Breast epithelium (tissue), 4 donors: ENCODE data around the gene IFT27. TPM values are rescaled to one million over a fixed set of nuclear protein-coding genes. Genes with fewer than 3 reads are reported as not detected.

Experiments
- DNase-seq, 2 donors: peaks; one replicate each; pipeline ENCODE4 v3.0.0-alpha.2; 2019; ENCODE audit warnings: low spot score in 2 of 2
- H3K27ac ChIP-seq, 2 donors: fragments of 200-600 bp; sonication (generic) in 1 of 2; one replicate each; pipeline ENCODE4 v1.5.1; 2016 to 2019; ENCODE audit warnings: mild to moderate bottlenecking in 1 of 2
- H3K27me3 ChIP-seq, 2 donors: fragments of 200-600 bp; sonication (generic) in 1 of 2; one replicate each; pipeline versions ENCODE4 v1.5.1 to v1.6.0; 2017 to 2019; ENCODE audit warnings: control low read depth in 1 of 2, mild to moderate bottlenecking in 1 of 2
- H3K36me3 ChIP-seq: fragments of 200-600 bp; one replicate; pipeline ENCODE4 v1.5.1; 2019
- H3K4me1 ChIP-seq, 2 donors: fragments of 200-600 bp; sonication (generic); one replicate each; pipeline ENCODE4 v1.5.1; 2016 to 2019; ENCODE audit warnings: control low read depth in 1 of 2
- H3K4me3 ChIP-seq, 3 donors: fragments of 200-600 bp; sonication (generic); 1 replicate in 2 of 3; 2 replicates in 1 of 3; pipeline ENCODE4 v1.5.1; 2016 to 2019; ENCODE audit warnings: mild to moderate bottlenecking in 3 of 3, moderate library complexity in 2 of 3
- H3K9me3 ChIP-seq, 2 donors: fragments of 200-600 bp; sonication (generic) in 1 of 2; one replicate each; pipeline ENCODE4 v1.5.1; 2016 to 2019; ENCODE audit warnings: control low read depth in 1 of 2
- CTCF ChIP-seq, 3 donors: fragments of 450-650 bp; IDR thresholded peaks; one replicate each; pipeline ENCODE4 v1.5.1; 2016 to 2017; ENCODE audit warnings: antibody characterized with exemption in 3 of 3, mild to moderate bottlenecking in 3 of 3, moderate library complexity in 3 of 3
- POLR2A ChIP-seq: fragments of 450-650 bp; IDR thresholded peaks from one replicate; pipeline ENCODE4 v1.6.1; 2016; ENCODE audit warnings: antibody characterized with exemption, mild to moderate bottlenecking, moderate library complexity
- POLR2AphosphoS5 ChIP-seq, 3 donors: sonication (generic); formaldehyde crosslinking; IDR thresholded peaks; one replicate each; pipeline ENCODE4 v1.6.1; 2017; ENCODE audit warnings: antibody characterized with exemption in 3 of 3
- intact Hi-C: fragments of 100-400 bp; cut with DNase I; formaldehyde crosslinking; loops from one replicate; pipeline ENCODE4 v1.15.1; 2023; ENCODE audit warnings: low total_unique reads
- total RNA-seq, 3 donors: library from RNA; depleted of rRNA; stranded (reverse); fragments of >200 nt; gene quantifications; one replicate each; pipeline ENCODE4 v1.1.0, GENCODE V29; 2016

IFT27 gene
- total RNA-seq, 3 donors from 2014 or later, result 19.0 to 23.7 (median 20.6) TPM

- Histone ChIP-seq H3K27ac (no peak overlapping the region), H3K27me3 (no peaks in the 10 kb centered on the region), H3K4me1 (no peaks in the 10 kb centered on the region), H3K9me3 (no peaks in the 10 kb centered on the region), H3K4me3 (no peak overlapping the region), H3K36me3 (no peaks in the 10 kb centered on the region)
- intact Hi-C loops, result loop anchor here (10.0 kb wide), 1 partner anchor 187 kb away; no protein-coding TSS in a partner anchor
- DNase-seq, result no peak
- no peak for TF ChIP-seq POLR2AphosphoS5 (IDR thresholded peaks at IDR 0.05)
- TF ChIP-seq CTCF (IDR thresholded peaks at IDR 0.05), result no peak
- no peak for TF ChIP-seq POLR2A
Observed at GRCh38 chr22:36797911-36798673, 22.2 kb upstream of the IFT27 start.

- Histone ChIP-seq H3K4me1 (no peaks in the 10 kb centered on the region), H3K27ac (no peak overlapping the region), H3K4me3 (no peak overlapping the region), H3K9me3 (no peaks in the 10 kb centered on the region), H3K27me3 (no peaks in the 10 kb centered on the region), H3K36me3 (no peaks in the 10 kb centered on the region)
- no peak for TF ChIP-seq POLR2A
- TF ChIP-seq CTCF (IDR thresholded peaks at IDR 0.05), result no peak
- intact Hi-C loops, result loop anchor here (10.0 kb wide), 1 partner anchor 187 kb away; no protein-coding TSS in a partner anchor
- no peak for DNase-seq
Observed at GRCh38 chr22:36797374-36797773, 21.5 kb upstream of the IFT27 start.

GRCh38 chr22:36796552-36797175 lies 20.7 kb upstream of the IFT27 start:
- H3K36me3 ChIP-seq, result no peaks in the 10 kb centered on the region
- H3K27me3 ChIP-seq, result no peaks in the 10 kb centered on the region
- no peak overlapping the region for H3K4me3 ChIP-seq
- H3K27ac ChIP-seq, result no peak overlapping the region
- intact Hi-C loops, result loop anchor here (10.0 kb wide), 1 partner anchor 188 kb away; no protein-coding TSS in a partner anchor
- DNase-seq, result no peak
- no peak for TF ChIP-seq POLR2AphosphoS5 (IDR thresholded peaks at IDR 0.05)
- no peak for TF ChIP-seq POLR2A
- H3K9me3 ChIP-seq, result no peaks in the 10 kb centered on the region
- no peaks in the 10 kb centered on the region for H3K4me1 ChIP-seq

- Histone ChIP-seq H3K4me3 (no peak overlapping the region), H3K9me3 (no peaks in the 10 kb centered on the region), H3K27me3 (no peaks in the 10 kb centered on the region), H3K4me1 (no peaks in the 10 kb centered on the region), H3K36me3 (no peaks in the 10 kb centered on the region), H3K27ac (no peak overlapping the region)
- TF ChIP-seq CTCF (IDR thresholded peaks at IDR 0.05), result no peak
- no peak for TF ChIP-seq POLR2A
- no peak for TF ChIP-seq POLR2AphosphoS5 (IDR thresholded peaks at IDR 0.05)
- intact Hi-C loops, result loop anchor here (10.0 kb wide), 1 partner anchor 189 kb away; no protein-coding TSS in a partner anchor
- no peak for DNase-seq
Observed at GRCh38 chr22:36795633-36796032, 19.7 kb upstream of the IFT27 start.

GRCh38 chr22:36790648-36791047 lies 14.7 kb upstream of the IFT27 start:
- Histone ChIP-seq H3K27ac (no peak overlapping the region), H3K9me3 (no peaks in the 10 kb centered on the region), H3K4me1 (no peaks in the 10 kb centered on the region), H3K27me3 (peaks cover 0 to 7% of the 10 kb centered on the region in 2 donors), H3K36me3 (no peaks in the 10 kb centered on the region), H3K4me3 (no peak overlapping the region)
- DNase-seq, result no peak
- TF ChIP-seq POLR2A (no peak), POLR2AphosphoS5 (IDR thresholded peaks at IDR 0.05) (no peak), CTCF (IDR thresholded peaks at IDR 0.05) (no peak)
- intact Hi-C loops, result loop anchor here (10.0 kb wide), 1 partner anchor 194 kb away; no protein-coding TSS in a partner anchor
